ENCODE measurements around the gene ANKRD17.
"Not testable (repeated sequence)": the region's sequence is repeated elsewhere in the genome, so short reads cannot be mapped to it uniquely, and the experiment has no call there.

The ANKRD17 gene

DNA sequence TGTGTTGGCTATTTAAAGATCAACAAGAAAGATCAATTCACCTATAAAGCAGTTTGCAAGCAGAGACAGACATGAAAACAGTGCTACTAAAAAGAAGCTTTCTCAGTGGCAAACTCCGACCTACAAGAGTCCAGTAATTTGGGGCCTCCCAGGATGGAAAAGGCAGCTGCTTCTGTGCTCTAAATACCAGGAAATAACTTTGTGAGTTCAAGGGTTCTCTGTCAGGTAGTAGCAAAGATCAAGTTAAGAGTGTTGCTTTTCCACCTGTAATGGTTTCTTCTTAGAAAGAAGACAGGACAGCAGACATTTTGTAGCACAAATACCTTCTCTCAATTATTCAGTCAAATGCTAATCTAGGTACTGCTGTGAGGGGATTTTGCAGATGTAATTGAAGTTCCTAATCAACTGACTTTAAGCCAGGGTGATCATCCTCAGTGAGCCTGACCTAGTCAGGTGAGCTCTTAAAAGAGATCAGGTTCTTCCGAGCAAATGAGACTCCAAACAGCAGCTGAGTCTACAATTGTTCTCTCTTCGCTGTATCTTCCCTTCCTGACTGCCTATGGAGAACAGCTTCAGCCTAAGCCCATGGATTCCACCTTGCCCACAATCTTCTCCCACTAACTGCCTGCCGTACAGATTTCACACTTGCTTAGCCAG, 13.5 kb downstream of the ANKRD17 start:
- no peak for DNase-seq (ENCODE audit: low spot score)

DNA sequence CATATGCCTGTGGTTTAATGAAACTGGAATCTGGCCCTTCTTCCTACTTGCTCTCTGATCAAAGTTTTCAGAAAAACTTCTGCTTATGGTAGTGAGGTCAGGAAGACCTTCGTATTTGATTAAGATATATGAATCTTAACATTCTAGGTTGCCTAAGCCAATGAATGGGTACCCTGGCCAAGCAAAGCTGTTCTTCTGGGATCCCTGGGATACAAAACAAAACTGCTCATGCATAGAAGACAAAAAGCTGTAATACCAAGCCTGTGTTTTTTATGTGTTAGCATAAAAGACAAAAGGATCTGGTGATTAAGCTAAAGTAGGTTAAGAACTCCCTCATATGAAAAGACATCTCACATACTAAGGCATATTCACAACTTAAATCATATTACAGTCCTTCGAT, 21.6 kb downstream of the ANKRD17 start:
- DNase-seq (ENCODE audit: low spot score): no peak

DNA sequence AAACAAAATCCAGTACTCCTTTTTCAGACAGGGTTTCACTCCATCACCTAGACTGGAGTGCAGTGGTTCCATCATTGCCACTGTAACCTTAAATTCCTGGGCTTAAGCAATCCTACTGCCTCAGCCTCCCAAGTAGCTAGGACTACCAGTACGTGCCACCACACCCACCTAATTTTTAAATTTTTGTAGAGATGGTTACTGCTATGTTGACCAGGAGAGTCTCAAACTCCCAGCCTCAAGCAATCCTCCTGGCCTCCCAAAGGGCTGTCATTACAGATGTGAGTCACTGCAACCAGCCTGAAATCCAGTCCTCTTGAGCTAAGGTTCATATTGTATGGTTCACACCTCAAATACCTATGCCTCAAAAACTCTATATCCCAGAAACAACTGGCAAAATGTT, 22.4 kb downstream of the ANKRD17 start:
- DNase-seq (ENCODE audit: low spot score): no peak

DNA sequence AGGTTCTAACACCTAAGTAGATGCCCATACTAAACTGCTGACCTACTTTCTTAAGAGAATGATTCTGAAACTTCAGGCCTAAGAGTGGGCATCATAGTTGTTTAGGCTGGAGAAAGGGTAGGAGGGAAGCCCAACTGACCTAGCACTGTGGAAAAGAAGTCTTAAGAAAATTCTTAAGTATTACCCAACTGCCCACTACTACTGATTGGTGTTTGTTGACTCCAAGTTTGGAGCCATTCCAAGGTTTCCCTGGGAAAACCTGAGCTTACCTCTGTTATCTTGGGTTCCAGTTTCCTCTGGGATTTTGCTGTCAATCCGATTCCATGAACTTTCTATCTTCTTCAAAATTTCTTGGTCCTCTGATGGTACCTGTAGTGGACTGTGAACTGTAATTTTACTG, 23.9 kb downstream of the ANKRD17 start:
- DNase-seq (ENCODE audit: low spot score): no peak

DNA sequence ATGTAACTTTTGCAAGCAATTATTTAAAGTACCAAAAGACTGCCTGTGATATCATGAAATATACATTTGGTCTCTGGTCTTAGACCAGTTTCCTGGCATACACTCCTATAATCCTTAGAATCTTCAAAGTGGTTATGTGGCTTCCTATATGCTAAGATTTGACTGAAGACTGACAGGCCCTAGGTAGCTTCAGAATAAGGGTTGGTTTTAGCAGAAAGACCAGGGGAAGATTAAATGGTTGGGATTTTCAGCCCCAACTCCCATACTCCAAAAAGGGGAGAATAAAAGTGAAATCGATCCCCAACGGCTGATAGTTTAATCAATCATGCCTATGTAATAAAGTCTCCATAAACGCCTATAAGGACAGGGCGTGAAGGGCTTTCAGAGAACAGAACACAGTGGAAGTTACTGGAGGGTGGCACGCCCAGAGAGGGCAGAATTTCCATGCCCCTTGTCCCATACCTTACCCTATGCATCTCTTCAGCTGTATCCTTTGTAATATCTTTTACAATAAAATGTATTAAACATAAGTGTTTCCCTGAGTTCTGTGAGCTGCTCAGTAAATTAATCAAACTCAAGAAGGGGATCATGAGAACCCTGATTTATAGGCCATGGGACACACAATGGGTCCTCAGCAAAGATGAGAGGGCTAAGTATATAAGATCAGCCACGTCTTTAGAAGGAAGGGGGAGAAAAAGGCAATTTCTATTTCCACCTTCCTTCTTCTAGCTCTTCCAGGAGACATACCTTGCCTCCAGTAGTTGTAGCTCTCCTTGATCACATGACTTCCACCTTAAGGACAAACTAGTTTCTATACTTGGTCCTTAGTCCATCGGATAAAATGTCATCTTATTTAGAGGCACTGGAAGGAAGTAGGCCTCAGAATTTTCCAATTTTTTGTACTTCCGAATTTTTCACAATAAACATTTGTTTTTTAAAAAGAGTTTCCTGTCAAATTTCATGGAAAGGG, 26.8 kb downstream of the ANKRD17 start:
- no peak for DNase-seq (ENCODE audit: low spot score)

DNA sequence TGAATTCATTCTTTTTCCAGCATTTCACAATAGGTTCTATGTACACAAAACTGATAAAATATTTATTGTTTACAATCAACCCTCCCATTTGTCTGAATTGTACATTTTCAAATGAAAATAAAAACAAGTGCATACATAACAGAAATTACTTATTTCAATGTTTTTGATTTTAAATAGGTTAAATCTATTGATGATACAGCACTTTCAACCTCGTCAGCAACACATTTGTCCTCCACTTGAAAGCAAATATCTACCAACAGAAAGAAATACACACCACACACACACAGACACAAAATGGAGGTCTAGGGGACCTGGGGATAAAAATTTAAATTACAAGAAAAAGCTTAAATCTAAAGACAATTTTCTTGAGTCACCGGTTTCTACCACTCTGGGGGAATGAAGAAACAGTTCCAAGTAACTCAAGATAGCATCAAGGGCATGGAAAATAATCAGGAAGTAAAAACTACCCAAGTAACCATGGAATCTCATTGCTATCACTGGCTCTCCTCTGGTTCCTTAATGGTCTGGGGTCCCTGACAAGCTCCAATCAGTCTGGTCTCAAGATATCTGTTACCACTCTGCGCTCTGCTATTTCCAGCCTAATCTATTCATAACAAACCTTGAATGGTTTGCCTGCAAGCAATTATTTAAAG, 27.6 kb downstream of the ANKRD17 start:
- no peak for DNase-seq (ENCODE audit: low spot score)

DNA sequence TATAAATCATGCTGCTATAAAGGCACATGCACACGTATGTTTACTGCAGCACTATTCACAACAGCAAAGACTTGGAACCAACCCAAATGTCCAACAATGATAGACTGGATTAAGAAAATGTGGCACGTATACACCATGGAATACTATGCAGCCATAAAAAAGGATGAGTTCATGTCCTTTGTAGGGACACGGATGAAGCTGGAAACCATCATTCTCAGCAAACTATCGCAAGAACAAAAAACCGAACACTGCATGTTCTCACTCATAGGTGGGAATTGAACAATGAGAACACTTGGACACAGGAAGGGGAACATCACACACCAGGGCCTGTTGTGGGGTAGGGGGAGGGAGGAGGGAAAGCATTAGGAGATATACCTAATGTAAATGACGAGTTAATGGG, 29.8 kb downstream of the ANKRD17 start:
- DNase-seq (ENCODE audit: low spot score): not testable (repeated sequence)

DNA sequence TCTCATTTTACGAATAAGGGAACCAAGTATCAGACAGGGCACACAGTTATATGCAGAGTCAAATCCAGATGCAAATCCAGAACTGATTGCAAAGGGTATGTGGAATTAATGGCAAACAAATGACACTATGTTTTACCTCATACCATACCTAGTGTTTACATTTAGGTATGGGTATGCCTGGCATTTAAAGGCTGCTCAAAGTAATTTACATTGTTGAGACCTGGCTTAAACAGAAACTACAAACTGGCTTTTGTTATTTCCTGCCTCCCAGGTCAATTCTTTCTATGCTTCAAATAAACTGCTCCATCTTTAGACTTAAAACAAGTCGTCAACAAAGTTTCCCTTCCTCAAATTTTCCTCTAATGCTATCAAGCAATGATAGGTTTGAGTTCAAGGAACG, 33.7 kb downstream of the ANKRD17 start:
- DNase-seq (ENCODE audit: low spot score): no peak

DNA sequence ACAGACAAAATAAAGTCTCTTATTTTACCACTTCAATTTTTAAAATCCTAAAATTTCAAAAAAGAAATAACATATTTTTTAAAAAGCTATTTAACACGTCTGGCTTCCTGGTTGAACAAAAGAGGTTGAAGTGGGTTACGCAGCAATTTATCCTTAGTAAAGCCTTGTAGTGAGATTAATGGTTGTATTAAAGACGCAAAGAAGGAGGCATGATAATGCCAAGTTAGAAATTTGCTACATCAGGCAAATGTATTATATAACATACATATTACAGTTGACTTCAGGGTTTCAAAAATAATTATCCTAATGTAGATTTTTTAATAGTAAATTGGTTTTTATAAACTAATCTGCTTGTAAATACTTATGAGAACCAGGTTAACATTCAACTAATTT, 35.3 kb downstream of the ANKRD17 start:
- no peak for DNase-seq (ENCODE audit: low spot score)

DNA sequence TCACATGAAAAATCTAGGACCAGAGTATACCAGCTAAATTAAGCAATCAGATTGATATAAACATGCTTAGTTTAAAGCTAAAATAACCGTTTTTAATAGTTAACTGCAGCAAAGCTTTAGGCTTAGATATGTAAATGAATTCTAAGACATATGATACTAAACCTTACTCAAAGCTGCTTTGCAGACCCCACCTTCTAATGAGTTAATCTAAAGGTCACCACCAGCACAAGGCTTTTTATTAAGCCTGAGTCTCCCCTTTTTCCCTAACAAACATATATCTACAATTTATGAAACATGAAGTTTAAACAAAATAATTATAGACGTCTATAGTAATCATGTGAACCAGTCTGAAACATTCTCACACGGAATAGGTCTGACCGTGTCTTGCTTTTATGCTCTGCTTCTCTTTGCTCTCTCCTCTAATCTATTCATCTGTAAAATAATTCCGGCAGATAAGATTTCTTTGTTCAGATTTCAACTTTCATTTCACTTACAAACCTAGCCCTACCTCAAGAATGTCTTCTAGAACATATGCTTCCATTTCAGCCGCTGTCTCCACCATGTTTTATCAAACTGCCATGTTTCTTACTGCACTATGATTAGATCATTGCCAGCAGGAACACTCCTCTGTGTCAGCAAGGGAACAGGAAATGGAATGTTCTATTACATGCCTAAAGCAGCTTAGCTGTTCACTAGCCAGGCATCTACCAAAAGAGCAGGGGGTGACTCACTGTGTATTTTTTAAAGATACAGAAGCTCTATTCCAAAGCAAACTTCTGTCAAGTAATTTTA, 35.9 kb downstream of the ANKRD17 start:
- DNase-seq (ENCODE audit: low spot score): peak; percentile 86

DNA sequence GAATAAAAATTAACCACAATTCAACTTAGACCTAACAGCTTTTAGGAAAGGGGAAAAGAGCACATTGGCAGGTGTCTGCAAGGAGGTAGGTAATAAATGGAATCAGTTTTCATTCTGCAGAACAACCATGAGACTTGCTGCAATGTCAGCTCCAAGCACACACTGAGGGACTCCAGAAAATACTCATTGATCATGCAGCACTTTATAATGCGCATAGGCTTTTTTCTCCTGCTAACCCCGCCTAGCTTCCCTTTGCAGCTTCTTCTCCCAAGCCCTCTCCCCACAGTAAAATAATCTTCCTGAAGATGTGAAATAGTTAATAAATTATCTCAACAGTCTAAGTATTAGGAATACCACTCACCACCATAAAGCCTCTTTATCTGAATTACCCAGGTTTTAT, 36.9 kb downstream of the ANKRD17 start:
- DNase-seq (ENCODE audit: low spot score): no peak

DNA sequence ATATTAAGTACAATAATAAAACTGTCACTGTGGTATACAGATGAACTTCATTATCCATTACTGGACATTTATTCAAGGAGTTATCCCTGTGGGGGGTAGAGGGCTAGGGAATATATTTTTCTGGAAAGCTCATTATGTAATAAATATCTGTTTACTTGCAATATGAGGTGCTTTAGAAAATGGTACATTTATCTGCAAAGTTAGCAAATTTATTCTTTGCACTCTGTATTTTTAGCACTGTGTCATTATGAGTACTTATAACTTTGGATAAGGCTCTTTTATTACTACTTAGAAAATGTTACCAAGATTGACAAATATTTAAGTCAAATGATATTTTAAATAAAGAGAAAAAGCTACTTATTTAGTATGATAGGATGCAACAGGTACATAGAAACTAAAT, 37.8 kb downstream of the ANKRD17 start:
- DNase-seq (ENCODE audit: low spot score): no peak

DNA sequence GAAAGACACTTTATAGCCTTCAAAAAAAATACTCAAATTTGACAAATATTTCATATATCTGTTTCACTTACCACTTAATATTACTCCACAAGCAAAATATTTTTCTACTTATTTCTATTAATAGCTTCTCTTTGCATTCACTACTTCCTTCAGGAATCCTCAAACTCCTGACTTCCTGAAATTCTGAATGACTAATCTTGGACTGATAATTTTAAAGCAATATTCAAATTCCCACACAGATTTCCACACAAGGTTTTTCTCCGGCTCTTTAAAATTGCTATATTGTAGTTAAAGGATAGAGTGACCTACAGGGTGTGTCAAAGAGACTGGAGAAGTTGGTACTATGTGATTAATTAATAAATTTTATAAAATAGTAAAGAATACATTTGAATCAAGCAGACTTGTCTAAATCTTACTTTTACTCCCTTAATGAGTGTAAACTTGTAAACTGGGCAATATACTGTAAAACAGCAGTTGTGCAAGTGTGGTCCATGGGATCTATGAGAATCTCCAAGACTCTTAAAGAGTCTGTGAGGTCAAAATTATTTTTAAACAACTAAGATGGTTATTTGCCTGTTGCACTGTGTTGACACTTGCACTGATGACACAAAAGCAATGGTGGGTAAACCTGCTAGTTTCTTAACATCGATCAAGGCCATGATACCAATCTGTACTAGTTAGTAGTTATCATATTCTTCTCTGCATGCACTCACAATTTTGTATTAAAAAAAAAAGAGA, 44.5 kb downstream of the ANKRD17 start:
- DNase-seq (ENCODE audit: low spot score): no peak

DNA sequence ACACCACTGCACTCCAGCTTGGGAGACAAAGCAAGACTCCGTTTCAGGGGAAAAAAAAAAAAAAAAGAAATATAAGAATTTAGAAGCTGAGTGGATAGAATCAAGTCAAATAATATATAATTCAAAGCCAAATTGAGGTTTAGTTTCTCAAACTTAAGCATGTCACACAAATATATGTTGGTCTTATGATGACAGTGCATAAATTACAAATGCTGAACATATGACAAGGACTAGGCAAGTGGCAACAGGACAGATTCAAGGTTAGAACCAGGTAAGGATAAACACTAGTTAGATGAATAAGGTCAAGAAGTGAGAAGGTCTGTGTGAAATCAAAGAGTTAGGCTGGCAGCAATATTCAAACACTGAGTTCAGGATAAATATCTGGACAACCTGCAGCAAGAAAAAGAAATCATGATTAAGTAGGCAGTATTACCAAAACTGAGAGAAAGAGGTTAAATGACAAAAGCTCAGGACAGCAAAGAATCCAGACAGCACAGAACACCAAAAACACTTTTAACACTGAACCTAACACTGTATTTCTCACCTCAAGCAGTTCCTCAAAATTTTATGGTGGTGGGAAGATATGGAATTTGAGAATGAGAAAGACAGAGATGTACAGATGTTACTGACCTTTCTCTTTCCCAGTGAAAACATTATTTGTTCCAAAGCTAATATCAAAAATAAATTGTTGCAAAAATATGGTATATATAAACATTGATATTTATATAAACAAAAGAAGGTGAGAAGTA, 45.4 kb downstream of the ANKRD17 start:
- DNase-seq (ENCODE audit: low spot score): no peak

DNA sequence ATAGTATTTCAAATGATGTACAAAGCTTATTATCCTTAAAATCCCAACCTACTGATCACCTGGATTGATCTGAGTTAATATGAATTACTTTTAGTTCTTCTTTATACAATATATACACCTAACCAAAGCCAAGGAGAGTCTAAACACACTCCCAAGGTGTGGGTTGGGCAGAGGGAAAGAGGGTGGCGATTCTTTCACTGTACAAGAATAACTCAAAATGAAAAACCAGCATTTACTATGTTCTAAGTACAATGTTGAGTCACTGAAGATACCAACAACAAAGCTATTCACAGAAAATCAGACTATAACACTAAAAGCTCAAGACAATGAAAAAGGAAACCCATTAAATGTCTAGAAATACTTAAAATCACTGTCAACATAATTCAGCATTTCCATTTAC, 46.6 kb downstream of the ANKRD17 start:
- DNase-seq (ENCODE audit: low spot score): no peak

DNA sequence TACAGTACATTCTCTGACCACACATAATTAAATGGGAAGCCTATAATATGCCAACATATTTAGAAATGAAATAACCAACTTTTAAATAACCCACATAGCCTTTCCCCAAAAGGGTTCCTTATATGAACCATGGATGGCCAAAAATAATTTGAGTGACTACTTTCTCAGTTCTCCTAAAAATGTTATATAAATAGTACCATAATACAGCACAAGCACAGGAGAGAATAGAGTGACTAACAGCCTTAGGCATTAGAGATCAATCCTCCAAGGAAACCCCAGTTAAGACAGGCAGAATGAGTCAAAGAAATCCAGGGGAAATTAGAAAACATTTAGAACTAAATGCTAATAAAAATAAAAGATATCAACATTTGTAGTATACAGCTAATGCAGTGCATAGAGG, 50.2 kb downstream of the ANKRD17 start:
- DNase-seq (ENCODE audit: low spot score): no peak

DNA sequence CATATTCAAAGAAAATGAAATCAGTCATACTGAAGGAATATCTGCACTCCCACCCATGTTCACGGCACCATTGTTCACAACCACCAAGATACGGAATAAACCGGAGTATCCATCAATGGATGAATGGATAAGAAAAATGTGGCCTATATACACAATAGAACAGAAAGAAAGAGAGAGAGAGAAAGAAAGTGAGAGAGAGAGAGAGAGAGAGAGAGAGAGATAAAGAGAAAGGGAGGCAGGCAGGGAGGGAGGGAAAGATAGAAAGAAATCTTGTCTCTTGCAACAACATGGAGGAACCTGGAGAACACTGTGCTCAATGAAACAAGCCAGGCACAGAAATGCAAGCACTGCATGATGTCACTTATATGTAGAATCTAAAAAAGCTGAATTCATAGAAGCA, 52.4 kb downstream of the ANKRD17 start:
- DNase-seq (ENCODE audit: low spot score): no peak

DNA sequence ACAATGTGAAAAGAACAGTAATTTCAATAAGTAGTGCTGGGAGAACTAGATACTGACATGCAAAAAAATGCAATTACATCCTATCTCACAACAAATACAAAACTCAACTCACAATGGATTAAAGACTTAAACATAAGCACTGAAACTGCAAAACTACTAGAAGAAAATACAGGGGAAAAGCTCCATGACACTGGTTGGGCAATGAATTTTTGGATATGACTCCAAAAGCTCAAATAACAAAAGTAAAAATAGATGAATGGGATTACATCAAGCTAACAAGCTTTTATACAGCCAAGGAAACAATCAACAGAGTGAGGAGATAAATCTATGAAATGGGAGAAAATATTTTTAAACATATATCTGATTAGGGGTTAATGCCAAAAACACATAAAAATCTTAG, 53.1 kb downstream of the ANKRD17 start:
- DNase-seq (ENCODE audit: low spot score): no peak

DNA sequence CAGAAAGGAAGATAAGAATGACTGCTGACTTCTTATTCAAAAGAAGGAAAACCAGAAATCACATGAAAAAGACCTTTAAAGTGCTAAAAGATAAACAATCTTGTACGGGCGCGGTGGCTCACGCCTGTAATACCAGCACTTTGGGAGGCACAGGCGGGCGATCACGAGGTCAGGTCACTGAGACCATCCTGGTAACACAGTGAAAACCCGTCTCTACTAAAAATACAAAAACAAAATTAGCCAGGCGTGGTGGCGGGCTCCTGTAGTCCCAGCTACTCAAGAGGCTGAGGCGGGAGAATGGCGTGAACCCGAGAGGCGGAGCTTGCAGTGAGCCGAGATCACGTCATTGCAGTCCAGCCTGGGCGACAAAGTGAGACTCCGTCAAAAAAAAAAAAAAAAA, 54.6 kb downstream of the ANKRD17 start:
- not testable (repeated sequence) for DNase-seq (ENCODE audit: low spot score)

DNA sequence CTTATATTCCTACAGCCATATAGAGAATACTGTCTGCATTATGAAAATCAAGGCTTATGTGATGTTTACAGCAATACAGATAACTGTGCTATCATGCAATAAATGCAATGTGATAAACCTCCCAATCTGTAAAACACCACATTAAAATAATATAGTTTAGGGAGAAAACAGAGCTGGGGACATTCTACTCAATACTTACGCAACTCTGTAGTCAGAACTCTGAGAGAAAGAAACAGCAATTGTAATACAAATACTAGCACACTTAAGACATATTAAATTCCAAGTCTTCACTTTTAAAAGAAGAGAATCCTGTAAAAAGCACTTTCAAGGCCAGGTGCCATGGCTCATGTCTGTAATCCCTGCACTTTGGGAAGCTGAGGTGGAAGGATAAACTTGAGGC, 61.4 kb downstream of the ANKRD17 start:
- DNase-seq (ENCODE audit: low spot score): no peak

DNA sequence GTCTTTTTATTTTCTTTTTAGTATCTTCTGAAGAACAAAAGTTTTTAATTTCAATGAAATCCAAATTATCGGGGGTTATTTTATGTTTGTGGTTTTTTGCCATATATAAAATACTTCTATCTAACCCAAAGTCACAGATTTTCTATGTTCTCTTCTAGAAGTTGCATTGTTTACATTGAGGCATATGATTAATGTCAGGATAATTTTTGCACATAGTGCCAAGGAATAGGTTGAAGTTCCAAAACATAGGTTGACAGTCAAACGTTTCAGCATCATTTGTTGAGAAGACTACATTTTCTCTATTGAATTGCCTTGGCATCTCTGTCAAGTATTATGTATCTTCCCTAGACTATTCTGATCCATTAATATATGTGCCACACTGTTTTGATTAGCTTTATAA, 64.5 kb downstream of the ANKRD17 start:
- no peak for DNase-seq (ENCODE audit: low spot score)
